ENCODE measurements around the gene LRRC72. TPM values are rescaled to one million over a fixed set of nuclear protein-coding genes. Genes with fewer than 3 reads are reported as not detected.
"Not testable (repeated sequence)": the region's sequence is repeated elsewhere in the genome, so short reads cannot be mapped to it uniquely, and the experiment has no call there.

LRRC72 gene
- total RNA-seq, 3 donors from 2014 or later = not detected

DNA sequence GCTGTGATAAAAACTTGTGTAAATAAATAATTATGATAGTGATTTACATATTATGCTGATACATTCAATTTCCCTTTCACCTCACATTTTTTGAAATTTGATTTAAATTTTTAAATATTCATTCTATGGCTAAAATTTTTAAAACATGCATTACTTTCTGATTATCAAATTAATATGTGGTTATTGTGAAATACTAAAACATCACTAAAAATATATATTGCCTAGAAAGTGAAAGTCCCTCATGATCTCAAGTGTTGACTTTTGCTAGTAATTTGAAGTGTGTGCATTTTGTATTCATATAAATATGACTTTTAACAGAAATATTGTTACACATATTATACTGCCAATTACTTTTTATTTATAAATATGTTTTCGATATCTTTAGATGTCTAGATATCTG, 3.1 kb downstream of the LRRC72 start:
- no peak for DNase-seq
- no peak overlapping the region for H3K4me3 ChIP-seq
- no peaks in the 10 kb centered on the region for H3K36me3 ChIP-seq (ENCODE audit: low read depth)
- no peaks in the 10 kb centered on the region for H3K4me1 ChIP-seq (ENCODE audit: low read depth)
- ATAC-seq = no peak
- TF ChIP-seq, protein P1, sequence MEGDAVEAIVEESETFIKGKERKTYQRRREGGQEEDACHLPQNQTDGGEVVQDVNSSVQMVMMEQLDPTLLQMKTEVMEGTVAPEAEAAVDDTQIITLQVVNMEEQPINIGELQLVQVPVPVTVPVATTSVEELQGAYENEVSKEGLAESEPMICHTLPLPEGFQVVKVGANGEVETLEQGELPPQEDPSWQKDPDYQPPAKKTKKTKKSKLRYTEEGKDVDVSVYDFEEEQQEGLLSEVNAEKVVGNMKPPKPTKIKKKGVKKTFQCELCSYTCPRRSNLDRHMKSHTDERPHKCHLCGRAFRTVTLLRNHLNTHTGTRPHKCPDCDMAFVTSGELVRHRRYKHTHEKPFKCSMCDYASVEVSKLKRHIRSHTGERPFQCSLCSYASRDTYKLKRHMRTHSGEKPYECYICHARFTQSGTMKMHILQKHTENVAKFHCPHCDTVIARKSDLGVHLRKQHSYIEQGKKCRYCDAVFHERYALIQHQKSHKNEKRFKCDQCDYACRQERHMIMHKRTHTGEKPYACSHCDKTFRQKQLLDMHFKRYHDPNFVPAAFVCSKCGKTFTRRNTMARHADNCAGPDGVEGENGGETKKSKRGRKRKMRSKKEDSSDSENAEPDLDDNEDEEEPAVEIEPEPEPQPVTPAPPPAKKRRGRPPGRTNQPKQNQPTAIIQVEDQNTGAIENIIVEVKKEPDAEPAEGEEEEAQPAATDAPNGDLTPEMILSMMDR (IDR thresholded peaks at IDR 0.05) = no peak
- intact Hi-C loops (cut with DNase I, micrococcal nuclease) = no loop called here
- H3K9me3 ChIP-seq = no peaks in the 10 kb centered on the region

DNA sequence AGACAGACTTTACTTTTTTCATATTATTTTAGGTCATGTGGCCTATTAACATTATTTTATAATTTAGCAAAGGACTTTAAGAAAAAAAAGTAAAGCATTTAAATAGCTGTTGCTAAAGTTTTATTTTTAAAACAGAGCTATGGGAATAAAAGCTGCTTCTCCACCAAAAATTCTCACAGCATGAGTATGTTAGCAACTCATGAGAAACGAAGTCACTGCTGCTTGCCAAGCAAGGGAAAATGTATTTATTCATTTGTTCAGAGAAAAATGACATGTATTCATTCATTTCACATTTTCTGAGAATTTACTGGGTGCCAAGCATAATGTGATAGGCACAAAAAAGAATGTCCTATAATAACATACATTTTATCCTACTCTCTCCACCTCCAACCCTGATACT, 5.1 kb downstream of the LRRC72 start:
- DNase-seq (no peak), ATAC-seq (no peak)
- Histone ChIP-seq H3K36me3 (ENCODE audit: low read depth) (no peaks in the 10 kb centered on the region), H3K9me3 (no peaks in the 10 kb centered on the region), H3K4me3 (no peak overlapping the region), H3K4me1 (ENCODE audit: low read depth) (no peaks in the 10 kb centered on the region)
- TF ChIP-seq, protein P1 (IDR thresholded peaks at IDR 0.05) = no peak
- intact Hi-C loops (cut with DNase I, micrococcal nuclease) = no loop called here

DNA sequence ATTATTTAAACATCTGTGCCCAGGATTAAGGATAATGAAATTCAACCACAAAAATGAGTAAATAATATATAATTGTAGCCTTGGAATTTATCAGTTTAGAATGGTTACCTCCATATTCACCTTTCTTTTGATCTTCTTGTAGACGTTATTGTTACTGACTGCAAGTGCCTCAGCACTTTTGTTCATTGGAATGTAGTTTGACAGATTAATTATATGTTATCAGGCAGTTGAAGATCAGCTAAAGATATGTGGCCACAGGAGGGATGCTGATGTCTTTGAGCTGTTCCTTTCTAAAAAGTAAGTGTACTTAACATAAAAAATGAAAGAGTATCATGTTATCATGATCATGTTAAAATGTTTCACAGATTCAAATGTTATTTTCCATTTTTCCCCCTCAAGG, 5.6 kb downstream of the LRRC72 start:
- intact Hi-C loops (cut with DNase I, micrococcal nuclease) = no loop called here
- TF ChIP-seq, protein P1 (IDR thresholded peaks at IDR 0.05) = no peak
- H3K9me3 ChIP-seq = no peaks in the 10 kb centered on the region
- H3K4me1 ChIP-seq (ENCODE audit: low read depth) = no peaks in the 10 kb centered on the region
- no peak overlapping the region for H3K4me3 ChIP-seq
- ATAC-seq (no peak), DNase-seq (no peak)
- no peaks in the 10 kb centered on the region for H3K36me3 ChIP-seq (ENCODE audit: low read depth)

DNA sequence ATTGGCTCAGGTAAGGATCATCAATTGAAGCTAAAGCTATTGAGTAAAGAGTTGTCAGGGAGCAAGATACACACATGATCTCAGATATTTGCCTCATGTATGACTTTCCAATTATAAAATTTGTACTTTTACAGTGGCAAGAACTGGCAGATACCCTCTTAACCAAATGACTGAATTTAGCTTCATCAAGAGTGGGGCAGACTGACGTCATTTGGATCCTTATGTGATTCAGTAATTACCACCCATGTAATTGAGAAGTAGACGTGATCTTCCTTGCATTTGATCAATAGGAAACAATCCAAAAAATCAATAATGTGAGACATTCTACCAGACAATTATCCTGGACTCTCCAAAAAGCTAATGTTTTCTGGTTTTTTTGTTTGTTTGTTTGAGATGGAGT, 8.9 kb downstream of the LRRC72 start:
- ATAC-seq = no peak
- Histone ChIP-seq H3K36me3 (ENCODE audit: low read depth) (no peaks in the 10 kb centered on the region), H3K4me1 (ENCODE audit: low read depth) (no peaks in the 10 kb centered on the region), H3K4me3 (no peak overlapping the region), H3K9me3 (no peaks in the 10 kb centered on the region)
- DNase-seq = no peak
- TF ChIP-seq, protein P1 (IDR thresholded peaks at IDR 0.05) = no peak
- intact Hi-C loops (cut with DNase I, micrococcal nuclease) = no loop called here

DNA sequence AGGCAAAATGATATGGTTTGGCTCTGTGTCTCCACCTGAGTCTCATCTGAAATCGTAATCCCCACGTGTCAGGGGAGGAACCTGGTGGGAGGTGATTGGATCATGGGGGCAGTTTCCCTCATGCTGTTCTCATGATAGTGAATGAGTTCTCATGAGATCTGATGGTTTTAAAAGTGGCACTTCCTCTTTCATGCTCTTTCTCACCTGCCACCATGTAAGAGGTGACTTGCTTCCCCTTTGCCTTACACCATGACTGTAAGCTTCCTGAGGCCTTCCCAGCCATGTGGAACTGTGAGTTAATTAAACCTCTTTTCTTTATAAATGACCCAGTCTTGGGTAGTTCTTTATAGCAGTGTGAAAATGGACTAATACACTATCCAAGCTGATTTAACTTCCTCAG, 13.9 kb downstream of the LRRC72 start:
- intact Hi-C loops (cut with DNase I, micrococcal nuclease); H3K9me3 ChIP-seq; DNase-seq; H3K36me3 ChIP-seq (ENCODE audit: low read depth); ATAC-seq; H3K4me1 ChIP-seq (ENCODE audit: low read depth); H3K4me3 ChIP-seq: not testable (repeated sequence)

DNA sequence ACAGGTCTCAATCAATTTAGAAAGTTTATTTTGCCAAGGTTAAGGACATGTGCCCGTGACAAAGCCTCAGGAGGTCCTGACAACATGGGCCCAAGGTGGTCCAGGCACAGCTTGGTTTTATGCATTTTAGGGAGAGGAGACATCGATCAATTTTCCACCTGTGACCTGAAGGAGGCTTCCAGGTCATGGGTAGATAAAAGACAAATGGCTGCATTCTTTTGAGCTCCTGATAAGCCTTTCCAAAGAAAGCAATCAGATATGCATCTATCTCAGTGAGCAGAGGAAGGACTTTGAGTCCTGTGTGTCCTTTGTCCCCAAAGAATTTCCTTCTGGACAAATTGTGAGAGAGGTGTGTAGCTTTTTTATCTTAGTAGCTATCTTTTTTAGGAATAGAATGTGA, 15.8 kb downstream of the LRRC72 start:
- Histone ChIP-seq H3K36me3 (ENCODE audit: low read depth) (no peaks in the 10 kb centered on the region), H3K4me1 (ENCODE audit: low read depth) (no peaks in the 10 kb centered on the region), H3K4me3 (no peak overlapping the region), H3K9me3 (no peaks in the 10 kb centered on the region)
- DNase-seq (no peak), ATAC-seq (no peak)
- TF ChIP-seq, protein P1 (IDR thresholded peaks at IDR 0.05) = no peak
- intact Hi-C loops (cut with DNase I, micrococcal nuclease) = no loop called here
